ENCODE data around the gene SPCS2. TPM values are rescaled to one million over a fixed set of nuclear protein-coding genes. Genes with fewer than 3 reads are reported as not detected.

The SPCS2 gene
- total RNA-seq, 2 experiments from 2014 or later, result 36.5 to 42.9 TPM

- Mint-ChIP-seq H3K36me3 (ENCODE audit: low read depth) (peaks cover 51% of the 10 kb centered on the region), H3K4me1 (ENCODE audit: low read depth) (no peaks in the 10 kb centered on the region), H3K27me3 (no peaks in the 10 kb centered on the region), H3K27ac (no peak overlapping the region), H3K9me3 (no peaks in the 10 kb centered on the region), H3K4me3 (no peak overlapping the region)
- TF ChIP-seq CTCF (IDR thresholded peaks at IDR 0.05), result no peak
- H3K27me3 ChIP-seq (ENCODE audit: control insufficient read depth in 1 of 2, insufficient read depth in 2 of 2, low read length in 2 of 2), result no peaks in the 10 kb centered on the region
- POLR2A ChIA-PET, result no interaction called here
- H3K27ac ChIP-seq (ENCODE audit: low read depth in 1 of 2, low read length in 2 of 2), result no peak overlapping the region
- peaks cover 90% of the 10 kb centered on the region for H3K36me3 ChIP-seq (ENCODE audit: insufficient read depth, low read length)
- no peak for DNase-seq
- H3K4me1 ChIP-seq (ENCODE audit: insufficient read depth, low read length), result no peaks in the 10 kb centered on the region
- no peaks in the 10 kb centered on the region for H3K9me3 ChIP-seq (ENCODE audit: control insufficient read depth in 1 of 2, insufficient read depth in 1 of 2, low read length in 2 of 2)
- intact Hi-C loops (cut with DNase I, micrococcal nuclease), result loop anchor here in 1 of 2 experiments (5.0 kb wide), 1 partner anchor 209 kb away; no protein-coding TSS in a partner anchor
- no peak for ATAC-seq (ENCODE audit: poor library complexity)
- no peak overlapping the region for H3K4me3 ChIP-seq (ENCODE audit: low read length)
- CTCF ChIA-PET, result no interaction called here
These were observed 15.3 kb upstream of the SPCS2 start for GRCh38 chr11:74933765-74934164.

DNA sequence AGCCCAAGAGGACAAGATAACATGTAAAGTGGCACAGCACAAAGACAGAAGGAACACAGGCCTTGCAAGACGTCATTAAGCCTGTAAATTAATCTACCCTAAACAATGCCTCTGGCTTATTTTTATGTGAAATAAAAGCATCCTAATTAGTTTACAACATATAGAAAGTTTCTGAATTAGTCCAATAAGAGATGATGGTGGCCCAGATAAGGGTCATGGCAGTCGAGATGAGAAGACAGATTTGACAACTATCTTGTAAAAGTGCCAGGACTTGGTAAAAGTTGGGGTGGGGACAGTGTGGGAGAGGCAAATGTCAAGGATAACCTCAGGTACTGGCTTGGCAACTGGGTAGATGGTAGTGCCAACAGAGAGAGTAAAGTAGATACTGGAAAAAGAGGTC is 13.8 kb upstream of the SPCS2 start:
- Histone ChIP-seq H3K4me3 (ENCODE audit: low read length) (no peak overlapping the region), H3K27ac (ENCODE audit: low read depth in 1 of 2, low read length in 2 of 2) (no peak overlapping the region), H3K27me3 (ENCODE audit: control insufficient read depth in 1 of 2, insufficient read depth in 2 of 2, low read length in 2 of 2) (no peaks in the 10 kb centered on the region), H3K9me3 (ENCODE audit: control insufficient read depth in 1 of 2, insufficient read depth in 1 of 2, low read length in 2 of 2) (no peaks in the 10 kb centered on the region), H3K36me3 (ENCODE audit: insufficient read depth, low read length) (peaks cover 87% of the 10 kb centered on the region), H3K4me1 (ENCODE audit: insufficient read depth, low read length) (no peaks in the 10 kb centered on the region)
- no peak for DNase-seq
- Mint-ChIP-seq H3K27me3 (no peaks in the 10 kb centered on the region), H3K9me3 (no peaks in the 10 kb centered on the region), H3K36me3 (ENCODE audit: low read depth) (peaks cover 65% of the 10 kb centered on the region), H3K27ac (no peak overlapping the region), H3K4me3 (no peak overlapping the region), H3K4me1 (ENCODE audit: low read depth) (no peaks in the 10 kb centered on the region)
- ChIA-PET POLR2A (no interaction called here), CTCF (interaction anchor here (1.2 kb wide), 1 partner anchor 313 kb away, joined by 3 read pairs; no protein-coding TSS in a partner anchor)
- no peak for ATAC-seq (ENCODE audit: poor library complexity)
- intact Hi-C loops (cut with DNase I, micrococcal nuclease), result no loop called here
- TF ChIP-seq CTCF (IDR thresholded peaks at IDR 0.05), result no peak

GRCh38 chr11:74936087-74936486 is 13.0 kb upstream of the SPCS2 start:
- TF ChIP-seq CTCF (IDR thresholded peaks at IDR 0.05), result no peak

More at GRCh38 chr11:74936087-74936486, 13.0 kb upstream of the SPCS2 start:
- H3K4me1 ChIP-seq (ENCODE audit: insufficient read depth, low read length), result no peaks in the 10 kb centered on the region
- H3K9me3 Mint-ChIP-seq, result no peaks in the 10 kb centered on the region
- POLR2A ChIA-PET, result no interaction called here
- no peaks in the 10 kb centered on the region for H3K27me3 ChIP-seq (ENCODE audit: control insufficient read depth in 1 of 2, insufficient read depth in 2 of 2, low read length in 2 of 2)
- no peak for DNase-seq
- H3K27me3 Mint-ChIP-seq, result no peaks in the 10 kb centered on the region
- H3K9me3 ChIP-seq (ENCODE audit: control insufficient read depth in 1 of 2, insufficient read depth in 1 of 2, low read length in 2 of 2), result no peaks in the 10 kb centered on the region
- intact Hi-C loops (cut with DNase I, micrococcal nuclease), result no loop called here
- H3K36me3 Mint-ChIP-seq (ENCODE audit: low read depth), result peaks cover 72% of the 10 kb centered on the region
- H3K4me3 Mint-ChIP-seq, result no peak overlapping the region
- H3K36me3 ChIP-seq (ENCODE audit: insufficient read depth, low read length), result peaks cover 89% of the 10 kb centered on the region
- no peak overlapping the region for H3K27ac ChIP-seq (ENCODE audit: low read depth in 1 of 2, low read length in 2 of 2)
- CTCF ChIA-PET, result interaction anchor here (0.8 to 1.6 kb wide), 3 partner anchors 15 to 315 kb away, joined by 3 read pairs; no protein-coding TSS in a partner anchor
- H3K27ac Mint-ChIP-seq, result no peak overlapping the region
- H3K4me3 ChIP-seq (ENCODE audit: low read length), result no peak overlapping the region
- ATAC-seq (ENCODE audit: poor library complexity), result no peak
- H3K4me1 Mint-ChIP-seq (ENCODE audit: low read depth), result no peaks in the 10 kb centered on the region

All from CD4-positive, alpha-beta T cell (primary cell).